Endothelial cell of umbilical vein (primary cell): Measurements from ENCODE around the gene MARS1. TPM values are rescaled to one million over a fixed set of nuclear protein-coding genes. Genes with fewer than 3 reads are reported as not detected.

Experiments
- BruUV-seq: library from RNA; stranded (reverse); fragments of 400-500 nt; replicated peaks from 2 replicates; lab custom pipeline; 2021; lab: Mats Ljungman, UMichigan
- CTCF ChIA-PET: fragments of 300-600, 350-600 bp; sonication (Branson Sonifier 250); formaldehyde crosslinking; loops from one replicate; lab custom pipeline; 2021; ENCODE audit warnings: antibody characterized with exemption, inconsistent platforms; lab: Charles Lee
- POLR2A ChIA-PET: fragments of 300-600, 350-600 bp; sonication (Branson Sonifier 250); formaldehyde crosslinking; loops from one replicate; lab custom pipeline; 2021; ENCODE audit warnings: antibody characterized with exemption, inconsistent platforms; lab: Charles Lee
- DNase-seq: peaks from one replicate; pipeline ENCODE4 v3.0.0-alpha.2; 2011; ENCODE audit warnings: low read depth, low spot score
- FAIRE-seq: peaks from 2 replicates; lab custom pipeline; 2011; peaks lifted over from hg19 to GRCh38; lab: Jason Lieb, UNC
- H2AFZ ChIP-seq: 2 replicates; pipeline ENCODE4 v1.6.0; 2012; ENCODE audit warnings: low read depth, low read length, control low read depth, inconsistent platforms
- H3K27ac ChIP-seq: 2 replicates; pipeline ENCODE4 v1.5.1; 2011; ENCODE audit warnings: low read depth, mild to moderate bottlenecking, control low read depth, low read length, moderate library complexity; ENCODE audit not compliant: insufficient read depth
- H3K27me3 ChIP-seq, 2 experiments: 2 replicates each; pipeline versions ENCODE4 v1.6.0 to v1.6.1; 2011; ENCODE audit warnings: low read length in 2 of 2, mixed read lengths in 1 of 2; ENCODE audit not compliant: control insufficient read depth in 2 of 2, insufficient read depth in 2 of 2
- H3K36me3 ChIP-seq, 2 experiments: 2 replicates in 1 of 2; 3 replicates in 1 of 2; pipeline ENCODE4 v1.5.1; 2011; ENCODE audit warnings: low read length in 2 of 2, mild to moderate bottlenecking in 1 of 2, moderate library complexity in 1 of 2; ENCODE audit not compliant: control insufficient read depth in 2 of 2, insufficient read depth in 2 of 2; ENCODE audit errors: extremely low read depth in 1 of 2
- H3K4me1 ChIP-seq: 3 replicates; pipeline ENCODE4 v1.5.1; 2011; ENCODE audit warnings: mild to moderate bottlenecking, low read length; ENCODE audit not compliant: control insufficient read depth, insufficient read depth; ENCODE audit errors: extremely low read depth
- H3K4me2 ChIP-seq: 2 replicates; pipeline ENCODE4 v1.6.1; 2011; ENCODE audit warnings: low read length, control low read depth, mixed read lengths; ENCODE audit not compliant: insufficient read depth
- H3K4me3 ChIP-seq, 3 experiments: fragments of 200-600 bp in 1 of 3; sonication (generic), shearing (Covaris generic) in 1 of 3; replicated peaks in 1 of 3; 2 replicates each; pipeline ENCODE4 v1.5.1; 2011 to 2016; ENCODE audit warnings: control low read depth in 3 of 3, low read length in 3 of 3, mild to moderate bottlenecking in 2 of 3, inconsistent platforms in 1 of 3, low read depth in 1 of 3, moderate library complexity in 1 of 3; ENCODE audit not compliant: insufficient read depth in 1 of 3
- H3K79me2 ChIP-seq: 2 replicates; pipeline ENCODE4 v1.6.0; 2012; ENCODE audit warnings: low read length, inconsistent platforms; ENCODE audit not compliant: control insufficient read depth, insufficient read depth
- H3K9ac ChIP-seq: replicated peaks from 2 replicates; pipeline ENCODE3; 2011; ENCODE audit warnings: low read length, control low read depth; ENCODE audit not compliant: insufficient read depth; ENCODE audit errors: extremely low read depth
- H3K9me1 ChIP-seq: replicated peaks from 3 replicates; pipeline ENCODE4 v1.6.0; 2011; ENCODE audit warnings: mild to moderate bottlenecking, low read length; ENCODE audit not compliant: control insufficient read depth, insufficient read depth; ENCODE audit errors: extremely low read depth
- H3K9me3 ChIP-seq: replicated peaks from 2 replicates; pipeline ENCODE4 v1.5.1; 2012; ENCODE audit warnings: low read length, inconsistent platforms; ENCODE audit not compliant: control insufficient read depth, insufficient read depth
- H4K20me1 ChIP-seq: replicated peaks from 2 replicates; pipeline ENCODE3; 2011; ENCODE audit warnings: mild to moderate bottlenecking, low read length; ENCODE audit not compliant: control insufficient read depth, insufficient read depth; ENCODE audit errors: extremely low read depth
- CTCF ChIP-seq, 2 donors: IDR thresholded peaks; 1 replicate in 1 of 2; 2 replicates in 1 of 2; pipeline ENCODE4 v1.5.1; 2011; ENCODE audit warnings: low read length in 2 of 2, mild to moderate bottlenecking in 2 of 2, moderate library complexity in 2 of 2, control low read depth in 1 of 2, inconsistent platforms in 1 of 2, low read depth in 1 of 2; ENCODE audit not compliant: insufficient read depth in 1 of 2; ENCODE audit errors: extremely low read depth in 1 of 2
- EZH2 ChIP-seq: IDR thresholded peaks from 2 replicates; pipeline ENCODE4 v1.6.1; 2012; ENCODE audit warnings: borderline replicate concordance, low read depth, mild to moderate bottlenecking, moderate library complexity, low read length, inconsistent platforms; ENCODE audit not compliant: severe bottlenecking
- FOS ChIP-seq: IDR thresholded peaks from 2 replicates; pipeline ENCODE4 v1.6.1; 2011; ENCODE audit warnings: mild to moderate bottlenecking, low read length, moderate library complexity, borderline replicate concordance; ENCODE audit not compliant: insufficient read depth
- GATA2 ChIP-seq: IDR thresholded peaks from 2 replicates; pipeline ENCODE4 v1.7.0; 2011; ENCODE audit warnings: low read depth, mild to moderate bottlenecking, moderate library complexity, mixed read lengths, low read length; ENCODE audit not compliant: insufficient read length, insufficient read depth
- MYC ChIP-seq: IDR thresholded peaks from one replicate; pipeline ENCODE4 v1.6.1; 2011; ENCODE audit warnings: mild to moderate bottlenecking, low read depth, low read length
- POLR2A ChIP-seq: IDR thresholded peaks from 2 replicates; pipeline ENCODE4 v1.6.1; 2012; ENCODE audit warnings: low read depth, mild to moderate bottlenecking, control low read depth, low read length
- dilution Hi-C: fragments of 300-500 bp; cut with MboI; formaldehyde crosslinking; loops from one replicate; pipeline ENCODE4 v1.15.0; 2019; ENCODE audit warnings: low sequenced_read_pairs; ENCODE audit not compliant: extremely low pct_ligation_motif_present
- intact Hi-C: fragments of 100-400 bp; cut with micrococcal nuclease; formaldehyde crosslinking; loops from one replicate; pipeline ENCODE4 v1.10.0; 2022
- polyA plus RNA-seq, 4 experiments: library from polyadenylated mRNA; depleted of rRNA in 3 of 4; stranded (reverse) in 3 of 4; unstranded in 1 of 4; fragments of >200 nt; gene quantifications; 2 replicates each; pipeline versions ENCODE4 v1.2.1 to v1.2.3, GENCODE V29; 2011 to 2012; ENCODE audit warnings: missing spikeins in 1 of 4
- total RNA-seq: library from RNA; stranded (reverse); gene quantifications from 2 replicates; pipeline ENCODE4 v1.2.3, GENCODE V29; 2021
- TF ChIP-seq, protein P1 (sequence below): IDR thresholded peaks from 2 replicates; pipeline ENCODE4 v1.6.1; 2011; ENCODE audit not compliant: insufficient read depth, insufficient read length

MARS1 gene
- total and polyA plus RNA-seq, 2 donors (not counting 3 experiments of a cell fraction or from before 2014, with no cell fraction given), result 118 to 212 TPM

DNA sequence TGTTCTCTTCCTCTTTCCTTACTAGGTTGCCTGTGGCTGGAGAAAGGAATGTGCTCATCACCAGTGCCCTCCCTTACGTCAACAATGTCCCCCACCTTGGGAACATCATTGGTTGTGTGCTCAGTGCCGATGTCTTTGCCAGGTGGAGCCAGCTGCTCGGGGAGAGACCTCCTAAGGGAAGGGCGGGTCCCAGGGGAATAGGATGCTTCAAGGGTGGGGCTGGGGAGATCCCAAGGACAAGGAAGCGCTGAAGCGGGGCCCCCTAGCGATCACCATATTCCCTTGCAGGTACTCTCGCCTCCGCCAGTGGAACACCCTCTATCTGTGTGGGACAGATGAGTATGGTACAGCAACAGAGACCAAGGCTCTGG, 10.2 kb downstream of the MARS1 start:
- Histone ChIP-seq H3K4me3 (no peak overlapping the region), H3K27me3 (no peaks in the 10 kb centered on the region), H3K36me3 (peaks cover 24 to 28% of the 10 kb centered on the region in 2 experiments), H3K9ac (no peak overlapping the region), H3K9me3 (no peaks in the 10 kb centered on the region), H2AFZ (no peak overlapping the region), H3K27ac (no peak overlapping the region), H3K4me1 (no peaks in the 10 kb centered on the region), H3K9me1 (no peaks in the 10 kb centered on the region), H3K79me2 (no peaks in the 10 kb centered on the region), H4K20me1 (no peaks in the 10 kb centered on the region), H3K4me2 (no peak overlapping the region)
- CTCF ChIA-PET, result no interaction called here
- FAIRE-seq (no peak), DNase-seq (no peak)
- TF ChIP-seq CTCF (IDR thresholded peaks at IDR 0.05; ENCODE audit: extremely low read depth in 1 of 2, insufficient read depth in 1 of 2, low read depth in 1 of 2, low read length in 2 of 2), result no peak
- TF ChIP-seq FOS, result no peak
- TF ChIP-seq EZH2, result no peak
- TF ChIP-seq, protein P1, sequence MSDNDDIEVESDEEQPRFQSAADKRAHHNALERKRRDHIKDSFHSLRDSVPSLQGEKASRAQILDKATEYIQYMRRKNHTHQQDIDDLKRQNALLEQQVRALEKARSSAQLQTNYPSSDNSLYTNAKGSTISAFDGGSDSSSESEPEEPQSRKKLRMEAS, result no peak
- TF ChIP-seq GATA2, result no peak
- TF ChIP-seq POLR2A, result no peak
- no peak for TF ChIP-seq MYC
- intact Hi-C loops (no loop called here), dilution Hi-C loops (no loop called here)
- POLR2A ChIA-PET, result no interaction called here
- BruUV-seq, result no TSS peak
